Smooth muscle cell (in vitro differentiated cells): ENCODE results near the gene GALNT18. TPM values are rescaled to one million over a fixed set of nuclear protein-coding genes. Genes with fewer than 3 reads are reported as not detected.

Experiments used
- DNase-seq: peaks from one replicate; lab custom pipeline; 2025; ENCODE audit not compliant: unreplicated experiment; lab: John Stamatoyannopoulos, UW
- H2AFZ ChIP-seq: fragments of 200-600 bp; sonication (generic); 2 replicates; pipeline ENCODE4 v1.6.0; 2016; ENCODE audit warnings: antibody characterized with exemption, low read depth, mild to moderate bottlenecking
- H3F3A ChIP-seq: fragments of 200-600 bp; sonication (generic); 2 replicates; pipeline ENCODE4 v1.6.0; 2017; ENCODE audit warnings: antibody characterized with exemption, low read depth
- H3K27ac ChIP-seq: fragments of 200-600 bp; sonication (generic); 2 replicates; pipeline ENCODE4 v1.5.1; 2016; ENCODE audit warnings: low read depth, mild to moderate bottlenecking
- H3K27me3 ChIP-seq: fragments of 200-600 bp; sonication (generic); 2 replicates; pipeline ENCODE4 v1.6.1; 2016; ENCODE audit warnings: low read depth, mild to moderate bottlenecking
- H3K36me3 ChIP-seq: fragments of 200-600 bp; sonication (generic); 2 replicates; pipeline ENCODE4 v1.5.1; 2016; ENCODE audit warnings: low read depth
- H3K4me1 ChIP-seq: fragments of 200-600 bp; sonication (generic); 2 replicates; pipeline ENCODE4 v1.5.1; 2016; ENCODE audit warnings: low read depth
- H3K4me2 ChIP-seq: fragments of 200-600 bp; sonication (generic); 2 replicates; pipeline ENCODE4 v1.6.0; 2016; ENCODE audit warnings: mild to moderate bottlenecking
- H3K4me3 ChIP-seq: fragments of 200-600 bp; sonication (generic); 2 replicates; pipeline ENCODE4 v1.5.1; 2016; ENCODE audit warnings: mild to moderate bottlenecking
- H3K79me2 ChIP-seq: fragments of 200-600 bp; sonication (generic); 2 replicates; pipeline ENCODE4 v1.6.0; 2016; ENCODE audit warnings: low read depth, mild to moderate bottlenecking
- H3K9ac ChIP-seq: fragments of 200-600 bp; sonication (generic); 2 replicates; pipeline ENCODE4 v1.6.0; 2016; ENCODE audit warnings: low read depth
- H3K9me3 ChIP-seq: fragments of 200-600 bp; sonication (generic); replicated peaks from 2 replicates; pipeline ENCODE4 v1.5.1; 2016; ENCODE audit warnings: low read depth
- H4K20me1 ChIP-seq: fragments of 200-600 bp; sonication (generic); 2 replicates; pipeline ENCODE4 v1.6.0; 2016; ENCODE audit warnings: low read depth
- WGBS: methylation state at CpG from one replicate; pipeline ENCODE4 v1.1.7; 2016; ENCODE audit warnings: low lambda C conversion rate; 5-methylcytosine and 5-hydroxymethylcytosine counted together
- polyA plus RNA-seq: library from polyadenylated mRNA; unstranded; fragments of >200 nt; fragmentation: Nextera tagmentation; extraction: Ambion mirVana; gene quantifications from 2 replicates; pipeline ENCODE4 v1.2.1, GENCODE V29; 2016
- total RNA-seq: library from RNA; depleted of rRNA; stranded (reverse); fragments of >200 nt; gene quantifications from 2 replicates; pipeline ENCODE4 v1.2.3, GENCODE V29; 2014
- TF ChIP-seq, protein P1 (sequence below): fragments of 200-600 bp; sonication (generic); IDR thresholded peaks from 2 replicates; pipeline ENCODE4 v1.5.1; 2017; ENCODE audit warnings: borderline replicate concordance, mild to moderate bottlenecking, antibody characterized with exemption; ENCODE audit not compliant: insufficient read depth, poor library complexity, severe bottlenecking

The GALNT18 gene
- total and polyA plus RNA-seq, 2 experiments from 2014 or later: 11.5 to 16.3 TPM

- Histone ChIP-seq H3K9me3 (no peaks in the 10 kb centered on the region), H3K27me3 (no peaks in the 10 kb centered on the region), H3K4me2 (no peak overlapping the region), H4K20me1 (no peaks in the 10 kb centered on the region), H3K27ac (no peak overlapping the region), H3K4me1 (no peaks in the 10 kb centered on the region), H3K9ac (no peak overlapping the region), H3K79me2 (no peaks in the 10 kb centered on the region), H3K4me3 (no peak overlapping the region), H3F3A (no peaks in the 10 kb centered on the region), H3K36me3 (no peaks in the 10 kb centered on the region), H2AFZ (no peak overlapping the region)
- DNase-seq: no peak
- 80% methylated on average over 2 of the region's 2 CpGs for WGBS
- TF ChIP-seq, protein P1, sequence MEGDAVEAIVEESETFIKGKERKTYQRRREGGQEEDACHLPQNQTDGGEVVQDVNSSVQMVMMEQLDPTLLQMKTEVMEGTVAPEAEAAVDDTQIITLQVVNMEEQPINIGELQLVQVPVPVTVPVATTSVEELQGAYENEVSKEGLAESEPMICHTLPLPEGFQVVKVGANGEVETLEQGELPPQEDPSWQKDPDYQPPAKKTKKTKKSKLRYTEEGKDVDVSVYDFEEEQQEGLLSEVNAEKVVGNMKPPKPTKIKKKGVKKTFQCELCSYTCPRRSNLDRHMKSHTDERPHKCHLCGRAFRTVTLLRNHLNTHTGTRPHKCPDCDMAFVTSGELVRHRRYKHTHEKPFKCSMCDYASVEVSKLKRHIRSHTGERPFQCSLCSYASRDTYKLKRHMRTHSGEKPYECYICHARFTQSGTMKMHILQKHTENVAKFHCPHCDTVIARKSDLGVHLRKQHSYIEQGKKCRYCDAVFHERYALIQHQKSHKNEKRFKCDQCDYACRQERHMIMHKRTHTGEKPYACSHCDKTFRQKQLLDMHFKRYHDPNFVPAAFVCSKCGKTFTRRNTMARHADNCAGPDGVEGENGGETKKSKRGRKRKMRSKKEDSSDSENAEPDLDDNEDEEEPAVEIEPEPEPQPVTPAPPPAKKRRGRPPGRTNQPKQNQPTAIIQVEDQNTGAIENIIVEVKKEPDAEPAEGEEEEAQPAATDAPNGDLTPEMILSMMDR: no peak
Observed at GRCh38 chr11:11446564-11446963, 175.2 kb downstream of the GALNT18 start.

DNA sequence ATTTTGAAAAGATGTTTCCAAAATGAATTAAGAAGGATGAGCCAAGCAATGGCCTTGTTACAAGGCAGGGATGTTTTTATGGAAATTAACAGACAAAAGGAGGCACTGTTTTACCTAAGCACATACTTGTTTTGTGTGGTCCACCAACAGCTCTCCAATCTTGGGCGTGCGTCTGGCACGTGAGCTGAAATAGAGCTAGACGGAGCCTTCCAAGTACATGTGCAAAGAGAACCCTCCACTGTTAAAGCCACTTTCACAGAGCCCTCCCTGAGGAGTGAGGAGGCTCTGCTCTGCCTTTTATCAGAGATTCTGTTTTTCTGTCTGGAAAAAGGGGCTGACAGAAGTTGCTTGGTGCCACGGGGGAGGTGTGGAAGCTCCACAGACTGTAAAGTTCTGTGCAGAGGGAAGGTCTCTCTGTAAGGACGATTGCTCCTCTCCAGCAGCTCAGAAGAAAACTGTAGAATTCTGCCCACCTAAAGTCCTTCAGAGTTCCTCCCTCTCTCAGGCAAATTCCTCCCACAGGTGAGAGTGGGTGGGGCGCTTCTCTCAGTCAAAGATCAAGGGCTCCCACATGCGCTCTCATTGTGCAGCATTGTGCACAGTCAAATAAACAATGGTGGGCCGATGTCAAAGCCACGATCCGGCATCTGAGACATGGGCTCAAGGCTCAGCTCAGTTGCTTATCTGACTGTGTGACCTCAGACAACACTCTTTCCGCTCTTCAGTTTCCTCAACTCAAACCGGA is 176.2 kb downstream of the GALNT18 start:
- no peaks in the 10 kb centered on the region for H3K27me3 ChIP-seq
- H3K4me2 ChIP-seq: no peak overlapping the region
- TF ChIP-seq, protein P1: no peak
- 74% methylated on average over 13 of the region's 13 CpGs for WGBS
- H3K9me3 ChIP-seq: no peaks in the 10 kb centered on the region
- no peaks in the 10 kb centered on the region for H3K36me3 ChIP-seq
- DNase-seq: no peak
- H3K9ac ChIP-seq: no peak overlapping the region
- H3K27ac ChIP-seq: no peak overlapping the region
- no peaks in the 10 kb centered on the region for H3K4me1 ChIP-seq
- H3K79me2 ChIP-seq: no peaks in the 10 kb centered on the region
- H3K4me3 ChIP-seq: no peak overlapping the region
- H3F3A ChIP-seq: no peaks in the 10 kb centered on the region
- H2AFZ ChIP-seq: no peak overlapping the region
- H4K20me1 ChIP-seq: no peaks in the 10 kb centered on the region

GRCh38 chr11:11444804-11445131 is 177.0 kb downstream of the GALNT18 start:
- no peak for DNase-seq
- Histone ChIP-seq H3K36me3 (no peaks in the 10 kb centered on the region), H3K9ac (no peak overlapping the region), H4K20me1 (no peaks in the 10 kb centered on the region), H3K4me3 (no peak overlapping the region), H3K79me2 (no peaks in the 10 kb centered on the region), H3K4me2 (no peak overlapping the region), H3F3A (no peaks in the 10 kb centered on the region), H2AFZ (no peak overlapping the region), H3K27ac (no peak overlapping the region), H3K27me3 (no peaks in the 10 kb centered on the region), H3K4me1 (no peaks in the 10 kb centered on the region), H3K9me3 (no peaks in the 10 kb centered on the region)
- WGBS: 72% methylated on average over 5 of the region's 5 CpGs
- TF ChIP-seq, protein P1: no peak
